HepG2 (cell line): ENCODE measurements around the gene MGAT5. TPM values are rescaled to one million over a fixed set of nuclear protein-coding genes. Genes with fewer than 3 reads are reported as not detected.

Source experiments
- CSRNP1 ChIP-seq: sonication (generic); formaldehyde crosslinking; IDR thresholded peaks from 2 replicates; pipeline ENCODE4 v1.8.1; 2023; ENCODE audit warnings: mild to moderate bottlenecking, missing genetic modification reagents
- DPF2 ChIP-seq: sonication (generic); formaldehyde crosslinking; IDR thresholded peaks from 2 replicates; pipeline ENCODE4 v1.4.0; 2020; ENCODE audit warnings: mild to moderate bottlenecking, low read depth, missing genetic modification reagents, borderline replicate concordance
- ELF1 ChIP-seq: sonication (generic); formaldehyde crosslinking; IDR thresholded peaks from 2 replicates; pipeline ENCODE4 v1.4.0; 2020; ENCODE audit warnings: missing genetic modification reagents
- HDAC6 ChIP-seq: fragments of 200-600 bp; sonication (generic); IDR thresholded peaks from 2 replicates; pipeline ENCODE4 v1.7.0; 2017; ENCODE audit warnings: mild to moderate bottlenecking, antibody characterized with exemption, low read length, low read depth
- HES4 ChIP-seq: sonication (generic); formaldehyde crosslinking; IDR thresholded peaks from 2 replicates; pipeline ENCODE4 v1.9.0; 2021; ENCODE audit warnings: mild to moderate bottlenecking, missing genetic modification reagents, borderline replicate concordance
- HNRNPH1 ChIP-seq: fragments of 200-400 bp; formaldehyde crosslinking; optimal IDR thresholded peaks from 2 replicates; pipeline ENCODE3; 2017; ENCODE audit warnings: mild to moderate bottlenecking, low read depth, low read length
- HOXA9 ChIP-seq: sonication (generic); formaldehyde crosslinking; IDR thresholded peaks from 2 replicates; pipeline ENCODE4 v1.8.1; 2022; ENCODE audit warnings: missing genetic modification reagents, mild to moderate bottlenecking, moderate library complexity, borderline replicate concordance
- NFYB ChIP-seq: sonication (generic); formaldehyde crosslinking; IDR thresholded peaks from 2 replicates; pipeline ENCODE4 v1.4.0; 2020; ENCODE audit warnings: missing genetic modification reagents
- NR2F1 ChIP-seq, 2 experiments: fragments of 450-650 bp in 1 of 2; formaldehyde crosslinking in 1 of 2; IDR thresholded peaks; 2 replicates each; pipeline versions ENCODE4 v1.5.0 to v1.6.1; 2016 to 2020; ENCODE audit warnings: mild to moderate bottlenecking in 1 of 2, missing compliant biosample characterization in 1 of 2, missing genetic modification reagents in 1 of 2, moderate library complexity in 1 of 2
- REL ChIP-seq: sonication (generic); formaldehyde crosslinking; conservative IDR thresholded peaks from 2 replicates; pipeline ENCODE4 v1.8.0; 2022; ENCODE audit warnings: mild to moderate bottlenecking, missing genetic modification reagents, moderate library complexity
- SMARCE1 ChIP-seq: fragments of 450-650 bp; IDR thresholded peaks from 2 replicates; pipeline ENCODE4 v1.6.1; 2017; ENCODE audit warnings: borderline replicate concordance
- SSRP1 ChIP-seq: IDR thresholded peaks from 2 replicates; pipeline ENCODE4 v1.6.1; 2016; ENCODE audit warnings: control low read depth
- TCF7 ChIP-seq: sonication (generic); IDR thresholded peaks from 2 replicates; pipeline ENCODE4 v1.6.1; 2016; ENCODE audit warnings: antibody characterized with exemption, low read depth
- TFAP4 ChIP-seq: sonication (generic); IDR thresholded peaks from 2 replicates; pipeline ENCODE4 v1.6.1; 2016; ENCODE audit warnings: low read depth, borderline replicate concordance
- U2AF2 ChIP-seq: fragments of 200-400 bp; formaldehyde crosslinking; IDR thresholded peaks from 2 replicates; pipeline ENCODE4 v1.6.1; 2017; ENCODE audit warnings: low read depth, mild to moderate bottlenecking, low read length
- ZMYM2 ChIP-seq: sonication (generic); formaldehyde crosslinking; IDR thresholded peaks from 2 replicates; pipeline ENCODE4 v1.8.0; 2022; ENCODE audit warnings: mild to moderate bottlenecking, missing genetic modification reagents
- ZNF207 ChIP-seq: fragments of 450-650 bp; IDR thresholded peaks from 2 replicates; pipeline ENCODE4 v1.6.1; 2016; ENCODE audit warnings: antibody characterized with exemption, borderline replicate concordance
- ZNF3 ChIP-seq: IDR thresholded peaks from 2 replicates; pipeline ENCODE4 v1.7.0; 2017; ENCODE audit warnings: inconsistent platforms
- ZNF317 ChIP-seq: sonication (generic); formaldehyde crosslinking; IDR thresholded peaks from 2 replicates; pipeline ENCODE4 v1.5.0; 2020; ENCODE audit warnings: mild to moderate bottlenecking, missing genetic modification reagents
- ZNF326 ChIP-seq: sonication (generic); formaldehyde crosslinking; IDR thresholded peaks from 2 replicates; pipeline ENCODE4 v1.4.0; 2020; ENCODE audit warnings: missing genetic modification reagents, borderline replicate concordance
- ZNF430 ChIP-seq: sonication (generic); formaldehyde crosslinking; IDR thresholded peaks from 2 replicates; pipeline ENCODE4 v1.9.0; 2021; ENCODE audit warnings: mild to moderate bottlenecking, missing genetic modification reagents
- ZNF598 ChIP-seq: sonication (generic); formaldehyde crosslinking; IDR thresholded peaks from 2 replicates; pipeline ENCODE4 v1.5.1; 2020; ENCODE audit warnings: mild to moderate bottlenecking, missing genetic modification reagents, borderline replicate concordance
- ZNF773 ChIP-seq: sonication (generic); formaldehyde crosslinking; IDR thresholded peaks from 2 replicates; pipeline ENCODE4 v1.4.0; 2020; ENCODE audit warnings: missing genetic modification reagents, borderline replicate concordance
- ZNF788 ChIP-seq: sonication (generic); formaldehyde crosslinking; IDR thresholded peaks from 2 replicates; pipeline ENCODE4 v1.5.0; 2020; ENCODE audit warnings: mild to moderate bottlenecking, missing genetic modification reagents, borderline replicate concordance
- ZNF839 ChIP-seq: sonication (generic); formaldehyde crosslinking; IDR thresholded peaks from 2 replicates; pipeline ENCODE4 v1.4.0; 2020; ENCODE audit warnings: missing genetic modification reagents, mild to moderate bottlenecking, borderline replicate concordance
- polyA plus RNA-seq, 8 experiments: library from polyadenylated mRNA; depleted of rRNA in 3 of 8; stranded (reverse) in 7 of 8; unstranded in 1 of 8; fragments of >200 nt; fragmentation: Illumina TruSeq in 4 of 8; extraction: Trizol in 4 of 8; gene quantifications; 2 replicates each; pipeline versions ENCODE4 v1.2.1 to v1.2.3, GENCODE V29; 2011 to 2016; ENCODE audit warnings: low read depth in 4 of 8, missing spikeins in 1 of 8, mixed read lengths in 1 of 8; ENCODE audit not compliant: insufficient read depth in 1 of 8
- total RNA-seq, 5 experiments: library from RNA; depleted of rRNA; stranded (reverse); fragments of >200 nt; fragmentation: Illumina TruSeq; extraction: Trizol; gene quantifications; 2 replicates each; pipeline ENCODE4 v1.2.3, GENCODE V29; 2016; ENCODE audit warnings: low read depth in 1 of 5
- TF ChIP-seq, protein P1 (sequence below), 2 experiments: fragments of 450-650 bp in 1 of 2; sonication (generic) in 1 of 2; formaldehyde crosslinking; IDR thresholded peaks; 2 replicates each; pipeline versions ENCODE4 v1.5.0 to v1.8.0; 2020 to 2022; ENCODE audit warnings: mild to moderate bottlenecking in 1 of 2, missing genetic modification reagents in 1 of 2
- TF ChIP-seq, protein P2 (sequence below): sonication (generic); formaldehyde crosslinking; IDR thresholded peaks from 2 replicates; pipeline ENCODE4 v1.4.0; 2020; ENCODE audit warnings: missing genetic modification reagents; ENCODE audit errors: not compliant biosample characterization

MGAT5 gene
- total and polyA plus RNA-seq, 2 of the 13 experiments (the other 11 are each of a cell fraction or from before 2014, with no cell fraction given) = 33.1 to 60.2 TPM

DNA sequence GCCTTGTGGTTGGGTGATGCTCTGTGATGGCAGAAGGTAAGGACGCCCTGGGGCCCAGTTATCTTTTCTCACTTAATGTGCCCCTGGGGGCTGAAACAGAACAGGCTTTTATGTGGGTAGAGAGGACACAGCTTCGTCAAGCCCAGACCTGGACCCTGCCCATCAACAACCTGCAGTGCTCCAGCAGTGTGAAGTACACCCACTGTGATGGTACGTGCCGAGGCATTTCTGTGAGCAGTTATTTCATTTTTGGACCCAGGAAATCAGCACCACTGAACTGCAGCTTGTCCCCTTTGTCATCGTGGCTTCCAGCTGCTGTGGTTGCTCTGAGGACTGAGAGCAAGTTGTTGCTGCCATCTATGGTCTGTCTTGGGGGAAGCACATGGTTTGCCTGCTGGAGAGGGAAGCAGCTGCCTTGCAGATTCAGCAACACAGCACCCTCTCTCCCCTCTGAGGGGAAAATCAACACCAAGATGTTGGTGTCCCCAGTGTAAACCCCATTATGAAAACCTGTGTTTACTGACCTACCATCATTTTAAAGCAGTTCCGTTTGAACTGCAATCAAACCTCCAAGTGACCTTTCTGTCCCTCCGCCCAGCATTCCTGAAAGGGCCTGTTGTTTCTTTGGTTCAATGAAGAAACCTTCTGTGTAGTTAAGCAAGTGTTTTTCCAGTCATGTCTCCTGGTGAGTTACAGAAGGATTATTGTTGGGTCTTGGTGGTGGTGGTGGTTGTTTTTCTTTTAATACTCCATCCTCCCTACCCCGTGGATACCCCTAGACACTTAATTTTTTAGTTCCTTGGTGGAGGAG is 158.2 kb downstream of the MGAT5 start (continued):
- TF ChIP-seq ZNF788 (CRISPR knock-in tag) = peak; percentile 93; the same call in 1 of the 2 replicates
- TF ChIP-seq ZNF430 (CRISPR knock-in tag) = no peak
- no peak for TF ChIP-seq REL (CRISPR knock-in tag)
- TF ChIP-seq SMARCE1 = no peak
- TF ChIP-seq TCF7 = peak; percentile 96
- TF ChIP-seq CSRNP1 (CRISPR knock-in tag) = peak; percentile 59
- TF ChIP-seq HNRNPH1 = no peak
- TF ChIP-seq ZNF317 = 0 out of 2 replicates have a peak, but pooled peaks have one; percentile 43
- TF ChIP-seq ZNF207 = no peak
- TF ChIP-seq ZNF839 (CRISPR knock-in tag) = no peak; the same call in 1 of the 2 replicates
- TF ChIP-seq, protein P1, sequence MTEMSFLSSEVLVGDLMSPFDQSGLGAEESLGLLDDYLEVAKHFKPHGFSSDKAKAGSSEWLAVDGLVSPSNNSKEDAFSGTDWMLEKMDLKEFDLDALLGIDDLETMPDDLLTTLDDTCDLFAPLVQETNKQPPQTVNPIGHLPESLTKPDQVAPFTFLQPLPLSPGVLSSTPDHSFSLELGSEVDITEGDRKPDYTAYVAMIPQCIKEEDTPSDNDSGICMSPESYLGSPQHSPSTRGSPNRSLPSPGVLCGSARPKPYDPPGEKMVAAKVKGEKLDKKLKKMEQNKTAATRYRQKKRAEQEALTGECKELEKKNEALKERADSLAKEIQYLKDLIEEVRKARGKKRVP (CRISPR knock-in tag; IDR thresholded peaks at IDR 0.05) = peak in 1 of 2 experiments; percentile 86; a peak in 2 of 4 replicates
- no peak for TF ChIP-seq NFYB (CRISPR knock-in tag)
- no peak for TF ChIP-seq ZNF3 (CRISPR knock-in tag)
- TF ChIP-seq ZNF598 (CRISPR knock-in tag) = no peak; the same call in 1 of the 2 replicates
- TF ChIP-seq U2AF2 = no peak
- TF ChIP-seq TFAP4 = peak; percentile 94
- no peak for TF ChIP-seq HDAC6
- TF ChIP-seq, protein P2, sequence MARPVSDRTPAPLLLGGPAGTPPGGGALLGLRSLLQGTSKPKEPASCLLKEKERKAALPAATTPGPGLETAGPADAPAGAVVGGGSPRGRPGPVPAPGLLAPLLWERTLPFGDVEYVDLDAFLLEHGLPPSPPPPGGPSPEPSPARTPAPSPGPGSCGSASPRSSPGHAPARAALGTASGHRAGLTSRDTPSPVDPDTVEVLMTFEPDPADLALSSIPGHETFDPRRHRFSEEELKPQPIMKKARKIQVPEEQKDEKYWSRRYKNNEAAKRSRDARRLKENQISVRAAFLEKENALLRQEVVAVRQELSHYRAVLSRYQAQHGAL (CRISPR knock-in tag) = no peak
- TF ChIP-seq HOXA9 (CRISPR knock-in tag) = 0 out of 2 replicates have a peak, but pooled peaks have one; percentile 14
- no peak for TF ChIP-seq ZMYM2 (CRISPR knock-in tag)
- no peak for TF ChIP-seq ZNF773 (CRISPR knock-in tag)
- no peak; the same call in 1 of the 2 replicates for TF ChIP-seq SSRP1 (CRISPR knock-in tag)
- TF ChIP-seq ELF1 (CRISPR knock-in tag) = peak; percentile 59
- no peak for TF ChIP-seq HES4
- no peak for TF ChIP-seq ZNF326 (CRISPR knock-in tag)
- peak; percentile 81 to 82 for TF ChIP-seq NR2F1 (CRISPR knock-in tag; IDR thresholded peaks at IDR 0.05)
- TF ChIP-seq DPF2 (CRISPR knock-in tag) = peak; percentile 96
